DOHH2 (cell line): ENCODE measurements around the gene NUDT6.

ENCODE experiments used
- CTCF ChIP-seq: fragments of 200-600 bp; sonication (generic); IDR thresholded peaks from one replicate; pipeline ENCODE4 v1.5.1; 2014; ENCODE audit warnings: antibody characterized with exemption, mild to moderate bottlenecking, low read depth, low read length; ENCODE audit not compliant: poor library complexity, severe bottlenecking
- EZH2phosphoT487 ChIP-seq: fragments of 200-600 bp; sonication (generic); IDR thresholded peaks from 2 replicates; pipeline ENCODE4 v1.6.1; 2017; ENCODE audit warnings: borderline replicate concordance, mild to moderate bottlenecking, antibody characterized with exemption, low read length, moderate library complexity, mixed read lengths

DNA sequence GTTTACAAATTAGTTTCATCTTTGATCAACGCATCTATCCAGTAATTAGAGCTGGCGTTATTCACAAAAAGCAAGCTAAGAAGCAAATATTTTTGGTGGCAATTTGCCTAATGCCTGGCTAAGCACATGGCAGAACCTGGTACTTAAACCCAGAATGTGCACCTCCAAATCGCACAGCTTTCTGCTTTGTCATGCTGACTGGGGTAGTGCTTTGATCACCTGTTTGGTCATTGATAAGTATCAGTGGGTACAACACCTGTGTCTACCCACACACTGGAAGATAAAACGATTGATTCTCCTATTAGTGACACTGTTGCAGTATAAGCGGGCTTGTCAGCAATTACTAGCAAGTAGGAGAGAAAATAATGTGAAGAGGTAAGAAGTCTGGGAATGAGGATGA, 1.9 kb downstream of the NUDT6 start:
- TF ChIP-seq CTCF (no peak), EZH2phosphoT487 (no peak)
